Esophagus (tissue), 2 donors: ENCODE data around the gene CEMIP. TPM values are rescaled to one million over a fixed set of nuclear protein-coding genes. Genes with fewer than 3 reads are reported as not detected.

Experiments
- H3K27ac ChIP-seq, 2 donors: one replicate each; pipeline ENCODE4 v1.5.1; 2013; ENCODE audit warnings: low read depth in 2 of 2, mild to moderate bottlenecking in 2 of 2, inconsistent platforms in 1 of 2, low read length in 1 of 2, moderate library complexity in 1 of 2
- H3K27me3 ChIP-seq, 2 donors: one replicate each; pipeline ENCODE4 v1.6.1; 2013; ENCODE audit warnings: low read length in 2 of 2, control low read depth in 1 of 2, mild to moderate bottlenecking in 1 of 2; ENCODE audit not compliant: insufficient read depth in 2 of 2, control insufficient read depth in 1 of 2
- H3K36me3 ChIP-seq, 2 donors: one replicate each; pipeline ENCODE4 v1.6.1; 2013; ENCODE audit warnings: low read length in 1 of 2; ENCODE audit not compliant: control insufficient read depth in 2 of 2, insufficient read depth in 2 of 2
- H3K4me1 ChIP-seq, 2 donors: one replicate each; pipeline ENCODE4 v1.6.1; 2013; ENCODE audit warnings: low read length in 1 of 2; ENCODE audit not compliant: control insufficient read depth in 2 of 2, insufficient read depth in 2 of 2
- H3K4me3 ChIP-seq, 2 donors: one replicate each; pipeline ENCODE4 v1.5.1; 2013; ENCODE audit warnings: low read length in 2 of 2, mild to moderate bottlenecking in 2 of 2, low read depth in 1 of 2, moderate library complexity in 1 of 2
- H3K9me3 ChIP-seq, 2 donors: one replicate each; pipeline ENCODE4 v1.6.1; 2013; ENCODE audit warnings: mild to moderate bottlenecking in 2 of 2, low read depth in 1 of 2, low read length in 1 of 2, moderate library complexity in 1 of 2; ENCODE audit not compliant: control insufficient read depth in 2 of 2, insufficient read depth in 1 of 2
- WGBS, 2 donors: extraction: QIAGEN DNeasy Blood & Tissue Kit; methylation state at CpG; one replicate each; pipeline ENCODE4 v1.1.7; 2013; 5-methylcytosine and 5-hydroxymethylcytosine counted together
- polyA plus RNA-seq, 2 donors: library from polyadenylated mRNA; stranded (reverse); fragments of 200-250 nt; gene quantifications; one replicate each; pipeline ENCODE4 v1.2.3, GENCODE V29; 2013
- donor health status: healthy with polysubstance abuse.
- donor health status: Bipolar disorder and iron deficiency.

The CEMIP gene
- polyA plus RNA-seq, 2 donors = 2.0 to 2.2 TPM

- Histone ChIP-seq H3K9me3 (no peaks in the 10 kb centered on the region), H3K4me3 (no peak overlapping the region), H3K27ac (no peak overlapping the region), H3K36me3 (peaks cover 0 to 6% of the 10 kb centered on the region in 2 donors), H3K27me3 (no peaks in the 10 kb centered on the region), H3K4me1 (no peaks in the 10 kb centered on the region)
- 94 to 97% methylated on average over 20 of the region's 20 CpGs for WGBS, 2 donors
These were observed 142.7 kb downstream of the CEMIP start for GRCh38 chr15:80921736-80922410.

- H3K4me1 ChIP-seq = no peaks in the 10 kb centered on the region
- H3K9me3 ChIP-seq = no peaks in the 10 kb centered on the region
- no peak overlapping the region for H3K27ac ChIP-seq
- 90 to 91% methylated on average over 6 of the region's 6 CpGs for WGBS, 2 donors
- no peaks in the 10 kb centered on the region for H3K27me3 ChIP-seq
- H3K4me3 ChIP-seq = no peak overlapping the region
- H3K36me3 ChIP-seq = peaks cover 0 to 6% of the 10 kb centered on the region in 2 donors
These were observed 144.5 kb downstream of the CEMIP start for GRCh38 chr15:80923668-80924067.

GRCh38 chr15:80924278-80924677 is 145.1 kb downstream of the CEMIP start:
- Histone ChIP-seq H3K27me3 (no peaks in the 10 kb centered on the region), H3K9me3 (no peaks in the 10 kb centered on the region), H3K27ac (no peak overlapping the region), H3K4me3 (no peak overlapping the region), H3K36me3 (peaks cover 0 to 6% of the 10 kb centered on the region in 2 donors), H3K4me1 (no peaks in the 10 kb centered on the region)
- WGBS, 2 donors = 91 to 93% methylated on average over 4 of the region's 4 CpGs

- WGBS, 2 donors = 93 to 94% methylated on average over 17 of the region's 17 CpGs
These were observed 146.5 kb downstream of the CEMIP start for GRCh38 chr15:80925597-80926059.

GRCh38 chr15:80926126-80926525 is 147.0 kb downstream of the CEMIP start:
- no peaks in the 10 kb centered on the region for H3K27me3 ChIP-seq
- H3K4me3 ChIP-seq = no peak overlapping the region
- 94 to 96% methylated on average over 3 of the region's 3 CpGs for WGBS, 2 donors
- H3K36me3 ChIP-seq = peaks cover 0 to 2% of the 10 kb centered on the region in 2 donors
- no peaks in the 10 kb centered on the region for H3K9me3 ChIP-seq
- no peak overlapping the region for H3K27ac ChIP-seq
- no peaks in the 10 kb centered on the region for H3K4me1 ChIP-seq

More at GRCh38 chr15:80925597-80926059, 146.5 kb downstream of the CEMIP start:
- no peaks in the 10 kb centered on the region for H3K9me3 ChIP-seq
- no peak overlapping the region for H3K27ac ChIP-seq
- no peaks in the 10 kb centered on the region for H3K4me1 ChIP-seq
- no peak overlapping the region for H3K4me3 ChIP-seq
- H3K27me3 ChIP-seq = no peaks in the 10 kb centered on the region
- H3K36me3 ChIP-seq = peaks cover 0 to 2% of the 10 kb centered on the region in 2 donors

GRCh38 chr15:80929225-80929624 is 150.1 kb downstream of the CEMIP start:
- Histone ChIP-seq H3K9me3 (no peaks in the 10 kb centered on the region), H3K4me3 (no peak overlapping the region), H3K36me3 (no peaks in the 10 kb centered on the region), H3K27ac (no peak overlapping the region), H3K27me3 (no peaks in the 10 kb centered on the region), H3K4me1 (no peaks in the 10 kb centered on the region)
- 97 to 98% methylated on average over 4 of the region's 4 CpGs for WGBS, 2 donors

- Histone ChIP-seq H3K27me3 (no peaks in the 10 kb centered on the region), H3K27ac (no peak overlapping the region), H3K36me3 (no peaks in the 10 kb centered on the region), H3K4me3 (no peak overlapping the region), H3K9me3 (no peaks in the 10 kb centered on the region), H3K4me1 (no peaks in the 10 kb centered on the region)
- WGBS, 2 donors = 90 to 92% methylated on average over 4 of the region's 4 CpGs
These were observed 150.5 kb downstream of the CEMIP start for GRCh38 chr15:80929689-80930088.

- no peaks in the 10 kb centered on the region for H3K4me1 ChIP-seq
- WGBS, 2 donors = 90 to 93% methylated on average over 2 of the region's 2 CpGs
- H3K36me3 ChIP-seq = no peaks in the 10 kb centered on the region
- no peak overlapping the region for H3K4me3 ChIP-seq
- no peaks in the 10 kb centered on the region for H3K27me3 ChIP-seq
- H3K27ac ChIP-seq = no peak overlapping the region
- H3K9me3 ChIP-seq = no peaks in the 10 kb centered on the region
These were observed 152.0 kb downstream of the CEMIP start for GRCh38 chr15:80931191-80931590.

GRCh38 chr15:80931721-80932512 is 152.7 kb downstream of the CEMIP start:
- Histone ChIP-seq H3K27me3 (no peaks in the 10 kb centered on the region), H3K9me3 (no peaks in the 10 kb centered on the region), H3K4me1 (no peaks in the 10 kb centered on the region), H3K27ac (no peak overlapping the region), H3K4me3 (no peak overlapping the region), H3K36me3 (peaks cover 0 to 4% of the 10 kb centered on the region in 2 donors)
- WGBS, 2 donors = 89 to 93% methylated on average over 20 of the region's 20 CpGs
